Mesenchymal stem cell (in vitro differentiated cells and primary cell): ENCODE results near the gene SORBS2.

Experiments used
- DNase-seq: peaks from one replicate; pipeline ENCODE4 v3.0.0-alpha.2; 2013
- H2AFZ ChIP-seq: one replicate; pipeline ENCODE4 v1.6.1; 2013; ENCODE audit warnings: low read depth, mild to moderate bottlenecking, control low read depth, inconsistent platforms, low read length, moderate library complexity
- H2AK5ac ChIP-seq: 2 replicates; pipeline ENCODE4 v1.6.1; 2013; ENCODE audit warnings: low read length, moderate library complexity, mild to moderate bottlenecking, inconsistent platforms; ENCODE audit not compliant: severe bottlenecking
- H2BK120ac ChIP-seq: one replicate; pipeline ENCODE4 v1.6.1; 2013; ENCODE audit warnings: low read depth, mild to moderate bottlenecking, inconsistent platforms, low read length, moderate library complexity
- H2BK12ac ChIP-seq, 2 experiments: one replicate each; pipeline ENCODE4 v1.6.1; 2013; ENCODE audit warnings: inconsistent platforms in 2 of 2, low read length in 2 of 2, mild to moderate bottlenecking in 2 of 2, moderate library complexity in 2 of 2, control low read depth in 1 of 2
- H2BK15ac ChIP-seq: one replicate; pipeline ENCODE4 v1.6.1; 2013; ENCODE audit warnings: mild to moderate bottlenecking, low read depth, inconsistent platforms; ENCODE audit not compliant: poor library complexity, severe bottlenecking
- H2BK5ac ChIP-seq: 2 replicates; pipeline ENCODE4 v1.6.1; 2013; ENCODE audit warnings: low read depth, mild to moderate bottlenecking, low read length, control low read depth, inconsistent platforms; ENCODE audit not compliant: poor library complexity, severe bottlenecking
- H3K14ac ChIP-seq, 2 experiments: one replicate each; pipeline ENCODE4 v1.6.1; 2013; ENCODE audit warnings: inconsistent platforms in 2 of 2, low read length in 2 of 2, control low read depth in 1 of 2, mild to moderate bottlenecking in 1 of 2, moderate library complexity in 1 of 2
- H3K18ac ChIP-seq, 2 experiments: one replicate each; pipeline ENCODE4 v1.6.1; 2013; ENCODE audit warnings: inconsistent platforms in 2 of 2, low read length in 2 of 2, control low read depth in 1 of 2, low read depth in 1 of 2, mild to moderate bottlenecking in 1 of 2
- H3K23ac ChIP-seq, 2 experiments: one replicate each; pipeline ENCODE4 v1.6.1; 2013; ENCODE audit warnings: inconsistent platforms in 2 of 2, low read length in 2 of 2, mild to moderate bottlenecking in 2 of 2, moderate library complexity in 2 of 2, control low read depth in 1 of 2
- H3K27ac ChIP-seq: 2 replicates; pipeline ENCODE4 v1.5.1; 2013; ENCODE audit warnings: mild to moderate bottlenecking, moderate library complexity, low read length, control low read depth, inconsistent platforms; ENCODE audit not compliant: poor library complexity, severe bottlenecking
- H3K27me3 ChIP-seq, 2 experiments: 2 replicates each; pipeline versions ENCODE4 v1.6.1 to v1.7.0; 2013; ENCODE audit warnings: low read length in 2 of 2, mild to moderate bottlenecking in 2 of 2, moderate library complexity in 2 of 2, control low read depth in 1 of 2, inconsistent platforms in 1 of 2; ENCODE audit not compliant: control insufficient read depth in 1 of 2, insufficient read depth in 1 of 2
- H3K36me3 ChIP-seq, 2 experiments: 2 replicates each; pipeline versions ENCODE4 v1.6.1 to v1.7.0; 2013; ENCODE audit warnings: low read length in 2 of 2, control low read depth in 1 of 2, inconsistent platforms in 1 of 2, low read depth in 1 of 2, mild to moderate bottlenecking in 1 of 2; ENCODE audit not compliant: insufficient read depth in 2 of 2, control insufficient read depth in 1 of 2
- H3K4ac ChIP-seq, 2 experiments: one replicate each; pipeline ENCODE4 v1.6.1; 2013; ENCODE audit warnings: inconsistent platforms in 2 of 2, low read length in 2 of 2, mild to moderate bottlenecking in 2 of 2, moderate library complexity in 2 of 2, control low read depth in 1 of 2, low read depth in 1 of 2
- H3K4me1 ChIP-seq: 2 replicates; pipeline ENCODE4 v1.6.1; 2013; ENCODE audit warnings: low read depth, low read length, control low read depth; ENCODE audit not compliant: control insufficient read depth, insufficient read depth
- H3K4me2 ChIP-seq: 2 replicates; pipeline ENCODE4 v1.6.1; 2013; ENCODE audit warnings: low read length, mild to moderate bottlenecking, inconsistent platforms; ENCODE audit not compliant: poor library complexity, severe bottlenecking
- H3K4me3 ChIP-seq, 2 experiments: 2 replicates each; pipeline versions ENCODE4 v1.5.1 to v1.7.0; 2013; ENCODE audit warnings: low read length in 2 of 2, mild to moderate bottlenecking in 2 of 2, control low read depth in 1 of 2, low read depth in 1 of 2; ENCODE audit not compliant: insufficient read depth in 1 of 2
- H3K79me1 ChIP-seq: replicated peaks from 2 replicates; pipeline ENCODE4 v1.6.1; 2013; ENCODE audit warnings: mild to moderate bottlenecking, control low read depth, low read length, inconsistent platforms; ENCODE audit not compliant: poor library complexity, severe bottlenecking
- H3K9ac ChIP-seq: 2 replicates; pipeline ENCODE4 v1.7.0; 2013; ENCODE audit warnings: mild to moderate bottlenecking, low read length, moderate library complexity
- H3K9me3 ChIP-seq: 2 replicates; pipeline ENCODE4 v1.7.0; 2013; ENCODE audit warnings: mild to moderate bottlenecking, low read length; ENCODE audit not compliant: control insufficient read depth
- H4K8ac ChIP-seq: one replicate; pipeline ENCODE4 v1.6.1; 2013; ENCODE audit warnings: inconsistent platforms, mild to moderate bottlenecking, low read length, moderate library complexity
- H4K91ac ChIP-seq: one replicate; pipeline ENCODE4 v1.6.1; 2013; ENCODE audit warnings: mild to moderate bottlenecking, low read length, inconsistent platforms
- WGBS: methylation state at CpG from one replicate; pipeline ENCODE4 v1.1.7; 2013; ENCODE audit warnings: mixed read lengths; 5-methylcytosine and 5-hydroxymethylcytosine counted together

The SORBS2 gene

DNA sequence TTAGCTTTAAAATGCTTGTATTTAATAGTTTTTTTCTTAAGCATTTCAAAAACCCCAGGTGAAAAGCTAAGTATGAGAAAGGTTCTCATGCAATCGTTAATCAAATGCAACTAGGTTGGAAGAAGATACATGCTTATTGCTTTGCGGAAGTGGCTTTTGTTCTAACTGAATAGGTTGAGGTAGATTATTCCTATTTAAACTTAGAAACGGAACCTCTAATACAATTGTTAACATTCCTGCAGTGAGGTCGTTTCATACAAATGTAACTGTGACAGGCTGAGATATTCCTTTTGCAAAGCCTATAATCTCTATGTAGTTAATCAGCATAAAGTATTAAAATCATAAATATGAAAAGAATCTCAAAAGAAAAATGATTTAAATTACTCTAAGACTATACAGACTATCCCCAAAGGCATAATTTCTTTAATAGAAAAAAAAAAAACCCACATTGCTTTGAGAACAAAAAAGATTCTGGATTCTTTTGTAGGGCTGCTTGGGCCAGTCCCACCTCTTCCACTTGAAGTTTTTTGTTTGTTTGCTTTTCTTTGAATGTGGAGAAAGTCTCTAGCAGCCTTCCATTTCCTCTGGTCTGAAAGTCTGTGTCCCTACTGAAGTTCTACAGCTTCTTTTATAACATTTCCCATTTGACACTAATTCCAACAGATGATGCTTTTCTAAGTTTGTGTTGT is 25.6 kb upstream of the SORBS2 start:
- Histone ChIP-seq H3K4ac (peak overlapping the region in 1 of 2 experiments; percentile 43), H2BK12ac (peak overlapping the region in 1 of 2 experiments; percentile 76), H3K18ac (peak overlapping the region in 1 of 2 experiments; percentile 79), H3K9ac (no peak overlapping the region), H2AFZ (no peak overlapping the region), H3K23ac (no peak overlapping the region), H3K27ac (no peak overlapping the region), H2AK5ac (no peak overlapping the region), H3K4me3 (no peak overlapping the region), H3K36me3 (no peaks in the 10 kb centered on the region), H3K79me1 (no peaks in the 10 kb centered on the region), H3K27me3 (no peaks in the 10 kb centered on the region), H3K4me1 (peaks cover 20% of the 10 kb centered on the region), H3K14ac (no peak overlapping the region), H3K4me2 (no peak overlapping the region), H4K8ac (peak overlapping the region; percentile 89), H3K9me3 (no peaks in the 10 kb centered on the region), H2BK15ac (no peak overlapping the region), H2BK5ac (no peak overlapping the region), H2BK120ac (peak overlapping the region; percentile 96), H4K91ac (no peak overlapping the region)
- 80% methylated on average over 2 of the region's 4 CpGs for WGBS
- DNase-seq: no peak

DNA sequence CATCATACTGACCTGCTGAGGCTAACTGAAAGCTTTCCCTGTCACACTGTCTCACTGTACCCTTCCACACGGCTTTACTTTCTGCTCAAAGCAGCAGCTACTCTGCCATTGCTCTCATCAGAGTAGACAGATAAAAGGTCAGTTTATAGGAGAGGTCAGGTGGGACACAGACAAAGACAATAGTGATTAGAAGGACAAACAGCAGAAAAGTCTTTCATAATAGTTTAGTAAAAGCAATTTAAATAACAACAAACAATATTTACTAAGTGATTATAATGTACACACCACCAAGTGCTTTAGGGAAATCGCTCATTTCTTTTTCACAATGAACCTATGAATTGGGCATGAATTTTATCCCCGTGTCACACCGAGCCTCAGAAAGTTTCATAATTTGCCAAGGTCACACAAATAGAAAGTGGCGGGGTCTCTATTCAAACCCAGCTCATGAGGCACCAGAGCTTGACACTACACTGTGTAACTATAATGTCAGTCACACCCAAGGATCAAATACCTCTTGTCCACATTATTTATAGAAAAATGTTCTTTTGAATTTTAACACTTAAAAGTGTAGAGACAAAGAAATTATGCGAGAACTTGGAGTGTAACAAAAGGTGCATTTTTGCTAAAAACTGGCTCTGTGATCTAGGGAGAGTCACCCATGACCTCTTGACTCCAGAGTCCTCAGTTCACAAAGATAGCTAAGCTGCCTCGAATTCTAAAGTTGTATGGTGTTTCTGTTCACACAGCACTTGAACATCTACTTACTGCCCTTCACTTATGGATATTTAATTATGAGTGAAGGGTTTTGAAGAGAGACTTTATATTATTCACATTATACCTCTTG is 24.5 kb upstream of the SORBS2 start:
- Histone ChIP-seq H3K9ac (no peak overlapping the region), H3K18ac (no peak overlapping the region), H3K27me3 (no peaks in the 10 kb centered on the region), H2BK15ac (no peak overlapping the region), H3K27ac (no peak overlapping the region), H2AK5ac (no peak overlapping the region), H3K14ac (no peak overlapping the region), H3K23ac (no peak overlapping the region), H3K4me2 (no peak overlapping the region), H4K91ac (no peak overlapping the region), H3K4me3 (no peak overlapping the region), H2AFZ (no peak overlapping the region), H3K4ac (no peak overlapping the region), H3K4me1 (peaks cover 20% of the 10 kb centered on the region), H3K79me1 (no peaks in the 10 kb centered on the region), H4K8ac (no peak overlapping the region), H2BK5ac (no peak overlapping the region), H2BK120ac (no peak overlapping the region), H3K9me3 (no peaks in the 10 kb centered on the region), H2BK12ac (no peak overlapping the region), H3K36me3 (no peaks in the 10 kb centered on the region)
- WGBS: 65% methylated on average over 5 of the region's 7 CpGs
- DNase-seq: no peak

DNA sequence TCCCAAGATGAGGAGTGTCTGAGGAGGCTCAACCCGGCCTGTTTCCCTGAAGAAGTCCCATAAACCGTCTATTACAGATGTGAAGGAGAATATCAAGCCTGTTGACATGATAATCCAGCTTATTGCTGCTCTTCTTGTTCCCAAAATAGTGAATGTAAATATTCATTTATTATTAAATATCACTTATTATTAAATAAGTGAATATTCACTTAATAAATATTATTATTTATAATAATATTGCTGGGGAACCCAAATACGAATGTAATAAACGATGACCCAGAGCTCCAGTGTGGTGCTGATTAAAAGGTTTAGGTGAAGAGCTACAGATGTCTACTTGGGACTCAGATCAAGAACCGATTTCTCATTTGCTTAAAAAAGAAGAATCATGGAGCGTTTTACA is 23.8 kb upstream of the SORBS2 start:
- no peak overlapping the region for H3K14ac ChIP-seq
- H3K79me1 ChIP-seq: no peaks in the 10 kb centered on the region
- H3K4ac ChIP-seq: no peak overlapping the region
- no peak overlapping the region for H3K4me3 ChIP-seq
- H3K4me2 ChIP-seq: no peak overlapping the region
- no peak overlapping the region for H4K8ac ChIP-seq
- no peak overlapping the region for H2AK5ac ChIP-seq
- H3K27me3 ChIP-seq: no peaks in the 10 kb centered on the region
- no peak overlapping the region for H2BK5ac ChIP-seq
- H2BK120ac ChIP-seq: no peak overlapping the region
- H2AFZ ChIP-seq: no peak overlapping the region
- no peak overlapping the region for H3K9ac ChIP-seq
- no peaks in the 10 kb centered on the region for H3K9me3 ChIP-seq
- H3K18ac ChIP-seq: no peak overlapping the region
- no peak overlapping the region for H2BK15ac ChIP-seq
- no peak for DNase-seq
- no peak overlapping the region for H2BK12ac ChIP-seq
- peaks cover 18% of the 10 kb centered on the region for H3K4me1 ChIP-seq
- H3K36me3 ChIP-seq: no peaks in the 10 kb centered on the region
- 95% methylated on average over 6 of the region's 6 CpGs for WGBS
- no peak overlapping the region for H3K23ac ChIP-seq
- H3K27ac ChIP-seq: no peak overlapping the region
- H4K91ac ChIP-seq: no peak overlapping the region

DNA sequence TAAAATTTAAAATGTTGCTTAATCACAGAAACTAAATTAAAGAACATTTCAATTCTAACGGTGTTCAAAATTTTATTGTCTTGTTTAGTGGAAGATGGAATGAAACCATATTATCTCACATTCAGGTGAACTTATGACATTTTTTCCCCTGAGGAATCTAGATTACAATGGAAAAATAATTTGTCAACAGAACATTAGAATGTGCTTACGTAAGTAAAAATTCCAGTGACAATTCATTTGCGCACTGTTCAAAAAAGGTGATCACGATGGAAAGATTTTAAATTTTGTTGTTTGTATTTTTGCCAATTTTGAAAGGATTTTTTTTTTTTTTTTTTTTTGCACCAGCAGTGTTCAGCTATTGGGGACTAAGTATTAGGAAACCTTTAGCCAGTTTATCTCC is 23.3 kb upstream of the SORBS2 start:
- no peak overlapping the region for H3K4ac ChIP-seq
- WGBS: 100% methylated on average over 3 of the region's 4 CpGs
- H3K23ac ChIP-seq: no peak overlapping the region
- no peak overlapping the region for H3K4me2 ChIP-seq
- no peak overlapping the region for H3K9ac ChIP-seq
- no peaks in the 10 kb centered on the region for H3K36me3 ChIP-seq
- no peaks in the 10 kb centered on the region for H3K27me3 ChIP-seq
- no peak overlapping the region for H3K14ac ChIP-seq
- no peak overlapping the region for H2AFZ ChIP-seq
- no peak overlapping the region for H4K8ac ChIP-seq
- H3K9me3 ChIP-seq: no peaks in the 10 kb centered on the region
- no peak overlapping the region for H2BK5ac ChIP-seq
- no peak overlapping the region for H3K18ac ChIP-seq
- H2BK120ac ChIP-seq: no peak overlapping the region
- peaks cover 16% of the 10 kb centered on the region for H3K4me1 ChIP-seq
- H3K79me1 ChIP-seq: no peaks in the 10 kb centered on the region
- H3K4me3 ChIP-seq: no peak overlapping the region
- no peak overlapping the region for H3K27ac ChIP-seq
- H2BK12ac ChIP-seq: no peak overlapping the region
- no peak for DNase-seq
- no peak overlapping the region for H4K91ac ChIP-seq
- no peak overlapping the region for H2BK15ac ChIP-seq
- H2AK5ac ChIP-seq: no peak overlapping the region
